GM23248 (cell line): Measurements from ENCODE around the gene ABLIM1.

ENCODE experiments used
- EZH2 ChIP-seq: fragments of 200-600 bp; sonication (generic); IDR thresholded peaks from 2 replicates; pipeline ENCODE4 v1.6.1; 2018; ENCODE audit warnings: antibody characterized with exemption, mild to moderate bottlenecking; ENCODE audit not compliant: insufficient read depth, poor library complexity, severe bottlenecking
- EZH2phosphoT487 ChIP-seq: fragments of 200-600 bp; sonication (generic); IDR thresholded peaks from 2 replicates; pipeline ENCODE4 v1.6.1; 2018; ENCODE audit warnings: antibody characterized with exemption, moderate library complexity, mild to moderate bottlenecking, low read depth; ENCODE audit not compliant: insufficient read depth

DNA sequence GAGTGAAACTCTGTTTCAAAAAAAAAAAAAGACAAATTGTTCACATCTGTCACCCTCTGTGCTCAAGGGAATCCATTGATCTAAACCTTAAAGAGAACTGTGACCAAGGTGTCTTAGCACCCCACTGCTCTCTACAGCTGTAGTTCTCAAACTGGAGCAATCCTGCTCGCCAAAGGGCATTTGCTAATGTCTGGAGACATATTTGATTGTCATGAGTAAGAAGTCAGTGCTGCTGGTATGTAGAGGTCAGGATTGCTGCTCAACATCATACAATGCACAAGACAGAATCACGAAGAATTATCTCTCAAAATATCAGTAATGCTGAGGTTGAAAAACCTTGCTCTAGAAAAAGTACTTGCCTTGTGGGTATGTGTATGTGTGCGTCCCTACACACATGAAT lies 30.0 kb downstream of the ABLIM1 start:
- TF ChIP-seq EZH2phosphoT487 (no peak), EZH2 (no peak)
